WTC11 (cell line): ENCODE results near the gene SELENOH. TPM values are rescaled to one million over a fixed set of nuclear protein-coding genes. Genes with fewer than 3 reads are reported as not detected.
A peak's percentile ranks its signal among the peaks of the same experiment; 100 is the strongest.

Experiments
- ATAC-seq: fragments of 200-7000 bp; cut with Tn5 transposase; 2 replicates; pipeline ENCODE4 v1.10.0; 2021; ENCODE audit warnings: mild to moderate bottlenecking, moderate library complexity
- CTCF ChIA-PET: fragments of 300-600 bp; sonication (Branson Sonifier 250); formaldehyde crosslinking; loops from one replicate; lab custom pipeline; 2021; ENCODE audit warnings: antibody characterized with exemption; lab: Charles Lee
- POLR2A ChIA-PET: fragments of 350-600 bp; sonication (Branson Sonifier 250); formaldehyde crosslinking; loops from one replicate; lab custom pipeline; 2021; ENCODE audit warnings: antibody characterized with exemption; lab: Charles Lee
- DNase-seq: peaks from one replicate; pipeline ENCODE4 v3.0.0; 2021; ENCODE audit warnings: low spot score
- H3K27ac Mint-ChIP-seq: 2 replicates; pipeline ENCODE4 v1.8.0; 2021; ENCODE audit warnings: mixed read lengths
- H3K27me3 Mint-ChIP-seq: 2 replicates; pipeline ENCODE4 v1.8.0; 2021; ENCODE audit warnings: low read depth, mild to moderate bottlenecking, moderate library complexity, mixed read lengths
- H3K36me3 Mint-ChIP-seq: 2 replicates; pipeline ENCODE4 v1.8.0; 2021; ENCODE audit warnings: mixed read lengths
- H3K4me1 Mint-ChIP-seq: 2 replicates; pipeline ENCODE4 v1.8.0; 2022; ENCODE audit warnings: mixed read lengths
- H3K4me3 Mint-ChIP-seq: 2 replicates; pipeline ENCODE4 v1.8.0; 2021; ENCODE audit warnings: mild to moderate bottlenecking, moderate library complexity, mixed read lengths
- H3K9me3 Mint-ChIP-seq: 2 replicates; pipeline ENCODE4 v1.8.0; 2021; ENCODE audit warnings: mixed read lengths
- CREB1 ChIP-seq: sonication (generic); formaldehyde crosslinking; IDR thresholded peaks from 2 replicates; pipeline ENCODE4 v1.8.0; 2023; ENCODE audit warnings: mild to moderate bottlenecking, missing genetic modification reagents
- GABPB1 ChIP-seq: sonication (generic); formaldehyde crosslinking; IDR thresholded peaks from 2 replicates; pipeline ENCODE4 v1.8.1; 2023; ENCODE audit warnings: mild to moderate bottlenecking, missing genetic modification reagents
- GRHL2 ChIP-seq: fragments of 250-450 bp; sonication (Bioruptor Pico); IDR thresholded peaks from 2 replicates; pipeline ENCODE4 v1.8.0; 2022; ENCODE audit warnings: mild to moderate bottlenecking, moderate library complexity; ENCODE audit not compliant: insufficient replicate concordance, severe bottlenecking
- HMGA2 ChIP-seq: fragments of 250-450 bp; sonication (Bioruptor Pico); IDR thresholded peaks from 2 replicates; pipeline ENCODE4 v1.4.0; 2021; ENCODE audit warnings: mild to moderate bottlenecking, moderate library complexity
- NFE2L1 ChIP-seq: sonication (generic); formaldehyde crosslinking; IDR thresholded peaks from 2 replicates; pipeline ENCODE4 v1.8.1; 2023; ENCODE audit warnings: missing genetic modification reagents
- NFYB ChIP-seq: sonication (generic); formaldehyde crosslinking; conservative IDR thresholded peaks from 2 replicates; pipeline ENCODE4 v1.8.0; 2022; ENCODE audit warnings: low read depth, missing genetic modification reagents
- SOX15 ChIP-seq: fragments of 250-450 bp; sonication (Bioruptor Pico); IDR thresholded peaks from 2 replicates; pipeline ENCODE4 v1.9.0; 2021; ENCODE audit warnings: mild to moderate bottlenecking
- TEAD1 ChIP-seq: sonication (generic); formaldehyde crosslinking; IDR thresholded peaks from 2 replicates; pipeline ENCODE4 v1.8.0; 2022; ENCODE audit warnings: mild to moderate bottlenecking, missing genetic modification reagents
- ZNF263 ChIP-seq: sonication (generic); formaldehyde crosslinking; IDR thresholded peaks from 2 replicates; pipeline ENCODE4 v1.8.1; 2022; ENCODE audit warnings: low read depth, mild to moderate bottlenecking, moderate library complexity, missing genetic modification reagents
- ZNF317 ChIP-seq: sonication (generic); formaldehyde crosslinking; IDR thresholded peaks from 2 replicates; pipeline ENCODE4 v1.8.1; 2023; ENCODE audit warnings: low read depth, mild to moderate bottlenecking, moderate library complexity, missing genetic modification reagents, borderline replicate concordance
- ZNF396 ChIP-seq: fragments of 250-450 bp; sonication (Bioruptor Pico); IDR thresholded peaks from 2 replicates; pipeline ENCODE4 v1.8.0; 2021; ENCODE audit warnings: mild to moderate bottlenecking, moderate library complexity, borderline replicate concordance
- total RNA-seq: library from RNA; stranded (reverse); gene quantifications from 3 replicates; pipeline ENCODE4 v1.2.3, GENCODE V29; 2021
- TF ChIP-seq, protein P1 (sequence below): sonication (generic); formaldehyde crosslinking; IDR thresholded peaks from 2 replicates; pipeline ENCODE4 v1.8.0; 2023; ENCODE audit warnings: missing genetic modification reagents, mild to moderate bottlenecking, borderline replicate concordance
- TF ChIP-seq, protein P2 (sequence below): sonication (generic); formaldehyde crosslinking; IDR thresholded peaks from 2 replicates; pipeline ENCODE4 v1.8.1; 2023; ENCODE audit warnings: mild to moderate bottlenecking, missing genetic modification reagents, moderate library complexity
- TF ChIP-seq, protein P3 (sequence below): fragments of 250-450 bp; sonication (Bioruptor Pico); IDR thresholded peaks from 2 replicates; pipeline ENCODE4 v1.9.0; 2021; ENCODE audit warnings: mild to moderate bottlenecking
- TF ChIP-seq, protein P4 (sequence below): sonication (generic); formaldehyde crosslinking; IDR thresholded peaks from 2 replicates; pipeline ENCODE4 v1.8.0; 2023; ENCODE audit warnings: mild to moderate bottlenecking, missing genetic modification reagents

Gene SELENOH
- total RNA-seq, 1 experiment from 2014 or later, result 251 TPM

DNA sequence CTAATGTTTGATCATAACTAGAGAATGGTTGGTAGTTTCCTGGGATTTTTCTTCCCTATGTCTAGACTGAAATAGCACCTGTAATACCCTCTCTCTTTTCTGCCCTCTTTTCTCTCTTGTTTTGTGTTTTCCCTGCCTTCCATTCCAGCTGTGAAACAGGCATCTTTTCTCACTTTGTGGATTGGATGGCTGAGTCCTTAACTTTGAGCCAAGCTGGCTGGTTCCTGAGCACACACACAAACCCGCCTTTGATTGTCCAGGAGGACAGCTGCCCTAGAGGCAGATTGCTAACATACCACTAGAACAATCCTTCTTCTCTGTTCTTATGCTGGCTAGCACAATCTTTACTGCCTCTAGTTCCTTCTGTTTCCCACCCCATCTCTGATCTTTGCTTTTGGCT, 38.0 kb downstream of the SELENOH start:
- no peak for TF ChIP-seq CREB1 (CRISPR knock-in tag)
- TF ChIP-seq, protein P1, sequence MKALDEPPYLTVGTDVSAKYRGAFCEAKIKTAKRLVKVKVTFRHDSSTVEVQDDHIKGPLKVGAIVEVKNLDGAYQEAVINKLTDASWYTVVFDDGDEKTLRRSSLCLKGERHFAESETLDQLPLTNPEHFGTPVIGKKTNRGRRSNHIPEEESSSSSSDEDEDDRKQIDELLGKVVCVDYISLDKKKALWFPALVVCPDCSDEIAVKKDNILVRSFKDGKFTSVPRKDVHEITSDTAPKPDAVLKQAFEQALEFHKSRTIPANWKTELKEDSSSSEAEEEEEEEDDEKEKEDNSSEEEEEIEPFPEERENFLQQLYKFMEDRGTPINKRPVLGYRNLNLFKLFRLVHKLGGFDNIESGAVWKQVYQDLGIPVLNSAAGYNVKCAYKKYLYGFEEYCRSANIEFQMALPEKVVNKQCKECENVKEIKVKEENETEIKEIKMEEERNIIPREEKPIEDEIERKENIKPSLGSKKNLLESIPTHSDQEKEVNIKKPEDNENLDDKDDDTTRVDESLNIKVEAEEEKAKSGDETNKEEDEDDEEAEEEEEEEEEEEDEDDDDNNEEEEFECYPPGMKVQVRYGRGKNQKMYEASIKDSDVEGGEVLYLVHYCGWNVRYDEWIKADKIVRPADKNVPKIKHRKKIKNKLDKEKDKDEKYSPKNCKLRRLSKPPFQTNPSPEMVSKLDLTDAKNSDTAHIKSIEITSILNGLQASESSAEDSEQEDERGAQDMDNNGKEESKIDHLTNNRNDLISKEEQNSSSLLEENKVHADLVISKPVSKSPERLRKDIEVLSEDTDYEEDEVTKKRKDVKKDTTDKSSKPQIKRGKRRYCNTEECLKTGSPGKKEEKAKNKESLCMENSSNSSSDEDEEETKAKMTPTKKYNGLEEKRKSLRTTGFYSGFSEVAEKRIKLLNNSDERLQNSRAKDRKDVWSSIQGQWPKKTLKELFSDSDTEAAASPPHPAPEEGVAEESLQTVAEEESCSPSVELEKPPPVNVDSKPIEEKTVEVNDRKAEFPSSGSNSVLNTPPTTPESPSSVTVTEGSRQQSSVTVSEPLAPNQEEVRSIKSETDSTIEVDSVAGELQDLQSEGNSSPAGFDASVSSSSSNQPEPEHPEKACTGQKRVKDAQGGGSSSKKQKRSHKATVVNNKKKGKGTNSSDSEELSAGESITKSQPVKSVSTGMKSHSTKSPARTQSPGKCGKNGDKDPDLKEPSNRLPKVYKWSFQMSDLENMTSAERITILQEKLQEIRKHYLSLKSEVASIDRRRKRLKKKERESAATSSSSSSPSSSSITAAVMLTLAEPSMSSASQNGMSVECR, result no peak
- no peak for TF ChIP-seq HMGA2 (CRISPR knock-in tag)
- TF ChIP-seq GABPB1 (CRISPR knock-in tag), result no peak
- TF ChIP-seq, protein P2, sequence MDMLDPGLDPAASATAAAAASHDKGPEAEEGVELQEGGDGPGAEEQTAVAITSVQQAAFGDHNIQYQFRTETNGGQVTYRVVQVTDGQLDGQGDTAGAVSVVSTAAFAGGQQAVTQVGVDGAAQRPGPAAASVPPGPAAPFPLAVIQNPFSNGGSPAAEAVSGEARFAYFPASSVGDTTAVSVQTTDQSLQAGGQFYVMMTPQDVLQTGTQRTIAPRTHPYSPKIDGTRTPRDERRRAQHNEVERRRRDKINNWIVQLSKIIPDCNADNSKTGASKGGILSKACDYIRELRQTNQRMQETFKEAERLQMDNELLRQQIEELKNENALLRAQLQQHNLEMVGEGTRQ, result no peak
- TF ChIP-seq NFYB (CRISPR knock-in tag), result no peak
- TF ChIP-seq GRHL2 (CRISPR knock-in tag), result no peak
- no peak for TF ChIP-seq NFE2L1 (CRISPR knock-in tag)
- TF ChIP-seq ZNF396, result no peak
- TF ChIP-seq, protein P3, sequence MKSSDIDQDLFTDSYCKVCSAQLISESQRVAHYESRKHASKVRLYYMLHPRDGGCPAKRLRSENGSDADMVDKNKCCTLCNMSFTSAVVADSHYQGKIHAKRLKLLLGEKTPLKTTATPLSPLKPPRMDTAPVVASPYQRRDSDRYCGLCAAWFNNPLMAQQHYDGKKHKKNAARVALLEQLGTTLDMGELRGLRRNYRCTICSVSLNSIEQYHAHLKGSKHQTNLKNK, result no peak
- TF ChIP-seq ZNF263 (CRISPR knock-in tag), result no peak
- no peak for TF ChIP-seq ZNF317
- TF ChIP-seq, protein P4, sequence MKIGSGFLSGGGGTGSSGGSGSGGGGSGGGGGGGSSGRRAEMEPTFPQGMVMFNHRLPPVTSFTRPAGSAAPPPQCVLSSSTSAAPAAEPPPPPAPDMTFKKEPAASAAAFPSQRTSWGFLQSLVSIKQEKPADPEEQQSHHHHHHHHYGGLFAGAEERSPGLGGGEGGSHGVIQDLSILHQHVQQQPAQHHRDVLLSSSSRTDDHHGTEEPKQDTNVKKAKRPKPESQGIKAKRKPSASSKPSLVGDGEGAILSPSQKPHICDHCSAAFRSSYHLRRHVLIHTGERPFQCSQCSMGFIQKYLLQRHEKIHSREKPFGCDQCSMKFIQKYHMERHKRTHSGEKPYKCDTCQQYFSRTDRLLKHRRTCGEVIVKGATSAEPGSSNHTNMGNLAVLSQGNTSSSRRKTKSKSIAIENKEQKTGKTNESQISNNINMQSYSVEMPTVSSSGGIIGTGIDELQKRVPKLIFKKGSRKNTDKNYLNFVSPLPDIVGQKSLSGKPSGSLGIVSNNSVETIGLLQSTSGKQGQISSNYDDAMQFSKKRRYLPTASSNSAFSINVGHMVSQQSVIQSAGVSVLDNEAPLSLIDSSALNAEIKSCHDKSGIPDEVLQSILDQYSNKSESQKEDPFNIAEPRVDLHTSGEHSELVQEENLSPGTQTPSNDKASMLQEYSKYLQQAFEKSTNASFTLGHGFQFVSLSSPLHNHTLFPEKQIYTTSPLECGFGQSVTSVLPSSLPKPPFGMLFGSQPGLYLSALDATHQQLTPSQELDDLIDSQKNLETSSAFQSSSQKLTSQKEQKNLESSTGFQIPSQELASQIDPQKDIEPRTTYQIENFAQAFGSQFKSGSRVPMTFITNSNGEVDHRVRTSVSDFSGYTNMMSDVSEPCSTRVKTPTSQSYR (CRISPR knock-in tag), result no peak
- peak overlapping the region; percentile 99 for H3K27ac Mint-ChIP-seq
- peaks cover 87% of the 10 kb centered on the region for H3K4me1 Mint-ChIP-seq
- no peaks in the 10 kb centered on the region; the same call in 1 of the 2 replicates for H3K36me3 Mint-ChIP-seq
- no peaks in the 10 kb centered on the region for H3K9me3 Mint-ChIP-seq
- DNase-seq, result peak; percentile 31
- H3K4me3 Mint-ChIP-seq, result peak overlapping the region; percentile 51
- no peaks in the 10 kb centered on the region for H3K27me3 Mint-ChIP-seq
- CTCF ChIA-PET, result interaction anchor here (0.9 to 4.7 kb wide), 11 partner anchors 9 to 745 kb away, joined by 3 to 61 read pairs (median 5); partner anchors contain the start of genes BTBD18 and CTNND1
- peak; percentile 43 for ATAC-seq
- POLR2A ChIA-PET, result interaction anchor here (1.1 to 9.0 kb wide), 10 partner anchors 8 to 281 kb away, joined by 3 to 188 read pairs (median 7); partner anchors contain the start of genes BTBD18, CTNND1, MED19 and SELENOH

DNA sequence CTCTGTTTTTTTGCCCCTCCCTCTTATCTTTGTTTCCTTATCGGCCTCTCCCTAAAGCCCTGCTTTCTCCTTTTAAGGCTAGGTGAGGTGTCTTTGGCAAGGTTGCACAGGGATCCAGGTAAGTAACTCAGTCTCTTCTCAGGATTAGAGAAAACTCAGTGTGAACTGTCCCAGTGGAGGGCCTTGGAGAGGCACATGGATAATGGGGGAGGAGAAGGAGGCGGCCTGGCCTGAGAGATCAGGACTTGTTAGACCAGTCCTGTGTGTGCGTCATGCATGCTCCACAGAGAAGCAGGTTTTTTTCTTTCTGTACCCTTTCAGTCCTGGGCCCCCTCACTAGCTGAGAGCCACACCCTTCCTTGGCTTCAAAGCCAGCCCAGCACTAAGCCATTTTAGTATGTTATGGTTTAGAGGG, 40.2 kb downstream of the SELENOH start:
- no peaks in the 10 kb centered on the region; the same call in 1 of the 2 replicates for H3K36me3 Mint-ChIP-seq
- no peaks in the 10 kb centered on the region for H3K9me3 Mint-ChIP-seq
- H3K4me3 Mint-ChIP-seq, result peak overlapping the region; percentile 60
- DNase-seq (peak; percentile 72), ATAC-seq (peak; percentile 60)
- H3K27me3 Mint-ChIP-seq, result no peaks in the 10 kb centered on the region
- CTCF ChIA-PET, result interaction anchor here (0.5 to 4.4 kb wide), 4 partner anchors 9 to 30 kb away, joined by 3 to 43 read pairs (median 15); partner anchors contain the start of genes BTBD18 and CTNND1
- TF ChIP-seq SOX15, result no peak
- peak; percentile 43; the same call in 1 of the 2 replicates for TF ChIP-seq TEAD1
- TF ChIP-seq, protein P4 (CRISPR knock-in tag), result 0 out of 2 replicates have a peak, but pooled peaks have one; percentile 43
- H3K4me1 Mint-ChIP-seq, result peaks cover 80% of the 10 kb centered on the region
- POLR2A ChIA-PET, result interaction anchor here (0.9 to 9.0 kb wide), 5 partner anchors 10 to 518 kb away, joined by 3 to 188 read pairs (median 4); partner anchors contain the start of genes CTNND1 and SELENOH
- peak overlapping the region; percentile 99 for H3K27ac Mint-ChIP-seq
